Activated CD4-positive, CD25-positive, alpha-beta regulatory T cell (primary cell): ENCODE data around the gene CPNE2.

Experiments used
- DNase-seq, 4 experiments: peaks; one replicate each; lab custom pipeline; 2025; lab: John Stamatoyannopoulos, UW

The CPNE2 gene

DNA sequence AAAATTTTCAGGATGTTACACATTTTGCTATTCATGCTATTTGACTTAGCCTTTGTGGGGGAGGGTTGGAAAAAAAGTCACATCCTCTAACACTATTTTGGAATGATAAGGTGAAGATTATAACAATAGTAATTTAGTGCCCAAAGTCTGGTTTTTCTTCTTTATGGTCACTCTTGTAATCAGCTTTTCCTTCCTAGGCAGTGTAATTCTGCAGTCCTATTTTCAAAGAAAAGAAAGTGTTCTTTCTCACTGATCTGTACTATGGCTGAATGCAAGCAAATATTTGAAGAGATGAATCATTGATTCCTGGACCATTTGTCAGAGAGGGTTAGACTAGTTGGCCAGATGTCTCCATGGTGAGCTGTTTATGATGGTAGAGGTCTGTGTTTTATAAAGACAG, 102.1 kb downstream of the CPNE2 start:
- DNase-seq = no peak

DNA sequence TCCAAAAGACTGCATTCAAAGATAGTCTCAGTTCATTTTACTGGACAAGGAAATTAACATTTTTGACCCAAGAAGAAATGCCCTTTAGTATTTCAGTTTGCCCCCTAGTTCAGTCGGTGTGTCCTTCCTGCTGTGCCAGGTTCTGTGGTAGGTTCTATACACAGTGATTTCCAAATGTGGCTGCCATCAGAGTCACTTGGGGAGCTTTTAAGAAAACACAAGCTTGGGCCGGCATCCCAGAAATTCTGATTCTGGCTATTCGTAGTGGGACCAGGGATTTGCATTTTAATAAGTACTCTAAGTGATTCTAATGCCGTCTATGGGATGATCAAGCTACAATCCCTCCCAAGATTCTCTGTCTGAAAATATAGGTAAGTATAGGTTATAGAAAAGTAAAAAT, 103.9 kb downstream of the CPNE2 start:
- no peak for DNase-seq

DNA sequence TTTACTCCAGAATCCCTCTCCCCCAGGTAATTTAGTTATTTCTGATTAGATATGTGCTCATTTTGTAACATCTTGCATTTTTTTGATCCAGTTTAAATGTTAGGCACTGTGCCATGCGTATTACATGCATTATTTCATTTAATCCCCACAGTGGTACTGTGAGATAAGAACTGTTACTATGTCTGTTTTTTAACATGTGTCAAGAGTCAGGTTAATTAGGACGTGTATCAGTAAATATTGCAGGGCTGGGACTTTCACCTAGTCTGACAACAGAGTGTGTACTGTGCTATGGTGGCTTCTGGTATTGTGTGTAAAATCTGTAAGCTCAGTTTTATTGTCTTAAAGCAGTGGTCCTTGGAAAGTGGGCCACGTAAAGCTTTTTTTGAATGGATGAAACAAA, 104.4 kb downstream of the CPNE2 start:
- no peak for DNase-seq
